DND-41 (cell line): ENCODE data around the gene STAP2.
"Not testable (repeated sequence)": the region's sequence is repeated elsewhere in the genome, so short reads cannot be mapped to it uniquely, and the experiment has no call there.

Experiments
- ATAC-seq: fragments of 200-7000 bp; cut with Tn5 transposase; 3 replicates; pipeline ENCODE4 v1.9.1; 2021; ENCODE audit warnings: low read depth; ENCODE audit not compliant: insufficient read depth
- DNase-seq: peaks from one replicate; pipeline ENCODE4 v3.0.0-alpha.2; 2020
- H2AFZ ChIP-seq: 2 replicates; pipeline ENCODE4 v1.6.0; 2012; ENCODE audit warnings: low read depth, low read length
- H3K27ac ChIP-seq: 2 replicates; pipeline ENCODE4 v1.5.1; 2012; ENCODE audit warnings: low read length, inconsistent platforms
- H3K27me3 ChIP-seq: fragments of 200-600 bp; sonication (generic); 2 replicates; pipeline ENCODE4 v1.6.0; 2012; ENCODE audit warnings: low read length, mild to moderate bottlenecking, inconsistent platforms; ENCODE audit not compliant: insufficient read depth, poor library complexity
- H3K36me3 ChIP-seq: 2 replicates; pipeline ENCODE4 v1.5.1; 2012; ENCODE audit warnings: low read length, inconsistent platforms; ENCODE audit not compliant: insufficient read depth
- H3K4me1 ChIP-seq: 2 replicates; pipeline ENCODE4 v1.5.1; 2012; ENCODE audit warnings: mild to moderate bottlenecking, low read length; ENCODE audit not compliant: insufficient read depth
- H3K4me2 ChIP-seq: 2 replicates; pipeline ENCODE4 v1.6.0; 2012; ENCODE audit warnings: mild to moderate bottlenecking, moderate library complexity, low read length, inconsistent platforms; ENCODE audit not compliant: insufficient read depth
- H3K4me3 ChIP-seq, 2 experiments: fragments of 200-600 bp in 1 of 2; shearing (Covaris generic) in 1 of 2; 2 replicates each; pipeline ENCODE4 v1.5.1; 2012 to 2016; ENCODE audit warnings: inconsistent platforms in 2 of 2, low read length in 2 of 2, mild to moderate bottlenecking in 2 of 2, low read depth in 1 of 2, moderate library complexity in 1 of 2
- H3K79me2 ChIP-seq: 2 replicates; pipeline ENCODE4 v1.6.0; 2012; ENCODE audit warnings: low read length, inconsistent platforms; ENCODE audit not compliant: insufficient read depth
- H3K9ac ChIP-seq: 2 replicates; pipeline ENCODE4 v1.6.0; 2012; ENCODE audit warnings: low read depth, mild to moderate bottlenecking, inconsistent platforms, low read length, moderate library complexity
- H3K9me3 ChIP-seq: 2 replicates; pipeline ENCODE4 v1.5.1; 2012; ENCODE audit warnings: low read length, moderate library complexity, mild to moderate bottlenecking, inconsistent platforms; ENCODE audit not compliant: insufficient read depth, severe bottlenecking
- H4K20me1 ChIP-seq: 2 replicates; pipeline ENCODE4 v1.6.0; 2012; ENCODE audit warnings: low read length; ENCODE audit not compliant: insufficient read depth
- EZH2 ChIP-seq: IDR thresholded peaks from 3 replicates; pipeline ENCODE4 v1.6.1; 2012; ENCODE audit warnings: borderline replicate concordance, low read depth, mild to moderate bottlenecking, moderate library complexity, low read length, inconsistent platforms; ENCODE audit not compliant: severe bottlenecking
- TF ChIP-seq, protein P1 (sequence below): IDR thresholded peaks from 2 replicates; pipeline ENCODE4 v1.5.1; 2012; ENCODE audit warnings: borderline replicate concordance, low read length, moderate library complexity, mild to moderate bottlenecking; ENCODE audit not compliant: poor library complexity, severe bottlenecking; ENCODE audit errors: extremely low read depth

The STAP2 gene

DNA sequence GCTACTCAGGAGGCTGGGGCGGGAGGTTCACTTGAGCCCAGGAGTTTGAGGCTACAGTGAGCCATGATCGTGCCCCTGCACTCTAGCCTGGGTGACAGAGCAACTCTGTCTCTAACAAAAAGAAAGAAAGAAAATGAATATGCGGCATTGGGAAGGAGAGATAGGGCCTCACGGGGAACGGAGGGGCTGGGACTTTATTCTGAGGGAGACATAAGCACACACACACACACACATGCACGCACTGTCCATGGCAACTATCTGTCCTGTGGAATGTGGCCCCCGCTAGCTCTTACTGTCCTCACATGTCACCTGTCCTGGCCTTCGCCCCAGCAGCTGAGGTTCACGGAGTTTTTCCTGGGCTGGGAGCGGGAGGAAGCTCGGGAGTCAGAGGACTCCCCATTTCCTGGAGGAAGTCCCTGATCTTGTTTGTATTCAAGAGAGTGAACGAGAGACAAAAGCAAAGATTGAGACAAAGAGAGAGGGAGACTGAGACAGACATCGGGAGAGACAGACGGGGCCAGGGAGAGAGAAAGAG, 654 bp downstream of the STAP2 start:
- Histone ChIP-seq H3K27ac (peak overlapping the region; percentile 5; the same call in 1 of the 2 replicates), H3K4me3 (peak overlapping the region in 1 of 2 experiments; percentile 29; a peak in 2 of 4 replicates)
- DNase-seq: no peak

DNA sequence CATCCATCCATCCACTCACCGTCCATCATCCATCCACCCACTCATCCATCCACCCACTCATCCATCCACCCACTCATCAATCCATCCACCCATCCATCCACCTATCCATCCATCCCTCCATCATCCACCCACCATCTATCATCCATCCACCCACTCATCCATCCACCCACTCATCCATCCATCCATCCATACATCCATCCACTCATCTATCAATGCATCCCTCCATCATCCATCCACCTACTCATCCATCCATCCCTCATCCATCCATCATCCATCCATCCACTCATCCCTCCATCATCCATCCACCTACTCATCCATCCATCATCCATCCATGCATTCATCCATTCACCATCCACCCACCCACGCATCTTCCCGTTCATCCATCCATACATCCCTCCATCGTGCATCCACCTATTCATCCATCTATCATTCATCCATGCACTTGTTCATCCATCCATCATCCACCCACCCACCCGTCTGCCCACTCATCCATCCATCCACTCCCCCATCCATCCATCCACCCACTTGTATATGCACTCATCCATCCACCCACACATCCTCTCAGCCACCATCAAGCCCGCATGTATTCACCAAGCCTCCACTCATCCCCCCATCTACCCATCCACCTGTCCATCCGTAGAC, 3.6 kb downstream of the STAP2 start:
- no peaks in the 10 kb centered on the region for H3K27me3 ChIP-seq
- no peak overlapping the region for H3K9ac ChIP-seq
- peaks cover 14% of the 10 kb centered on the region for H3K4me1 ChIP-seq
- DNase-seq: no peak
- no peak for ATAC-seq
- H3K79me2 ChIP-seq: no peaks in the 10 kb centered on the region
- no peaks in the 10 kb centered on the region for H4K20me1 ChIP-seq
- H3K27ac ChIP-seq: no peak overlapping the region
- no peaks in the 10 kb centered on the region for H3K9me3 ChIP-seq
- no peak overlapping the region for H2AFZ ChIP-seq
- no peaks in the 10 kb centered on the region for H3K36me3 ChIP-seq
- H3K4me3 ChIP-seq: no peak overlapping the region
- TF ChIP-seq, protein P1, sequence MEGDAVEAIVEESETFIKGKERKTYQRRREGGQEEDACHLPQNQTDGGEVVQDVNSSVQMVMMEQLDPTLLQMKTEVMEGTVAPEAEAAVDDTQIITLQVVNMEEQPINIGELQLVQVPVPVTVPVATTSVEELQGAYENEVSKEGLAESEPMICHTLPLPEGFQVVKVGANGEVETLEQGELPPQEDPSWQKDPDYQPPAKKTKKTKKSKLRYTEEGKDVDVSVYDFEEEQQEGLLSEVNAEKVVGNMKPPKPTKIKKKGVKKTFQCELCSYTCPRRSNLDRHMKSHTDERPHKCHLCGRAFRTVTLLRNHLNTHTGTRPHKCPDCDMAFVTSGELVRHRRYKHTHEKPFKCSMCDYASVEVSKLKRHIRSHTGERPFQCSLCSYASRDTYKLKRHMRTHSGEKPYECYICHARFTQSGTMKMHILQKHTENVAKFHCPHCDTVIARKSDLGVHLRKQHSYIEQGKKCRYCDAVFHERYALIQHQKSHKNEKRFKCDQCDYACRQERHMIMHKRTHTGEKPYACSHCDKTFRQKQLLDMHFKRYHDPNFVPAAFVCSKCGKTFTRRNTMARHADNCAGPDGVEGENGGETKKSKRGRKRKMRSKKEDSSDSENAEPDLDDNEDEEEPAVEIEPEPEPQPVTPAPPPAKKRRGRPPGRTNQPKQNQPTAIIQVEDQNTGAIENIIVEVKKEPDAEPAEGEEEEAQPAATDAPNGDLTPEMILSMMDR: no peak
- TF ChIP-seq EZH2: no peak
- no peak overlapping the region for H3K4me2 ChIP-seq

More for the DNA sequence above, 654 bp downstream of the STAP2 start:
- Histone ChIP-seq H3K9me3 (no peaks in the 10 kb centered on the region), H3K27me3 (no peaks in the 10 kb centered on the region), H3K4me2 (peak overlapping the region; percentile 56), H4K20me1 (no peaks in the 10 kb centered on the region), H2AFZ (peak overlapping the region; percentile 77), H3K36me3 (no peaks in the 10 kb centered on the region), H3K9ac (peak overlapping the region; percentile 42), H3K4me1 (peaks cover 22% of the 10 kb centered on the region), H3K79me2 (no peaks in the 10 kb centered on the region)
- no peak for TF ChIP-seq EZH2
- no peak for ATAC-seq

DNA sequence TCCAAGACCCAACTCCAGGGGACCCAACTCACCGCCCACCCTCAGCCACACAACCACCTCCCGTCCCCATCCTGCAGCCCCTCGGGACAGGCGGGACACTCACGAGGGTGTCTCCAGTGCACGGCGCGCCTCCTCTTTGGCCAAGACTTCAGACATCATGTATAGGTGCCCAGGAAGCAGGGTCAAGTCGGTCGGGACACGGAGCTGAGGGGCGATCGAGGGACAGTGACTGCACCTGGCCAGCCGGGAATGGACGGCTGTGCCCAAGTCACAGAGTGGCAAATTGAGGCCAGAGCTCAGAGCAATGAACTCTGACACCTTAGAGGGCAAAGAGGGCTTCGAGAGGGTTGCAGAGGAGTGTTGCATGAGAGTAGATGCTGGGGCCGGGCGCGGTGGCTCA, 8.8 kb downstream of the STAP2 start:
- DNase-seq: no peak
- Histone ChIP-seq H3K36me3 (no peaks in the 10 kb centered on the region), H3K27ac (no peak overlapping the region), H3K9me3 (no peaks in the 10 kb centered on the region), H3K79me2 (no peaks in the 10 kb centered on the region), H3K4me1 (no peaks in the 10 kb centered on the region), H3K27me3 (no peaks in the 10 kb centered on the region), H4K20me1 (no peaks in the 10 kb centered on the region), H2AFZ (no peak overlapping the region), H3K9ac (no peak overlapping the region), H3K4me2 (no peak overlapping the region), H3K4me3 (no peak overlapping the region)
- ATAC-seq: no peak
- no peak for TF ChIP-seq EZH2
- TF ChIP-seq, protein P1: no peak

DNA sequence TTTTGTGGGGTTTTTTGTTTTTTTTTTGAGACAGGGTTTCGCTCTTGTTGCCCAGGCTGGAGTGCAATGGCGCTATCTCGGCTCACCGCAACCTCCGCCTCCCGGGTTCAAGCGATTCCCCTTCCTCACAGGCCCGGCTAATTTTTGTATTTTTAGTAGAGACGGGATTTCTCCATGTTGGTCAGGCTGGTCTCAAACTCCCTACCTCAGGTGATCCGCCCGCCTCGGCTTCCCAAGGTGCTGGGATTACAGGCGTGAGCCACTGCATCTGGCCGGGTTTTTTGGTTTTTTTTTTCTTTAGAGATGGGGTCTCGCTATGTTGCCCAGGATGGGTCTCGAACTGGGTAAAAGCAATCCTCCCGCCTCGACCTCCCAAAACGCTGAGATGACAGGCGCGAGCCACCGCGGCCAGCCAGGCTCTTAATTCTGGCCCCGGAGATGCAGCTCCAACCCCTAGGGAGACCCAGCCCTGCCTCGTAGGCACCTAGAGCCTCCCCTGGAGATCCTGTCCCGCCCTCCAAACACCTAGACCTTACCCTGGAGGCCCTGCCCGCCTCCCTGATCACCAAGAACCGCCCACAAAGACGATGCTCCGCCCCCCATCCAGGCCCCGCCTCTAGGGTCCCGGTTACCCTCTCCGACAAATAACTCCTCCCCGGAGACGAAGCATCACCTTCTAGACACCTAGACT, 9.5 kb downstream of the STAP2 start:
- not testable (repeated sequence) for ATAC-seq, H3K79me2 ChIP-seq, H2AFZ ChIP-seq, H4K20me1 ChIP-seq, H3K4me3 ChIP-seq, H3K27me3 ChIP-seq, H3K36me3 ChIP-seq, H3K27ac ChIP-seq, H3K4me2 ChIP-seq, DNase-seq, H3K4me1 ChIP-seq, H3K9me3 ChIP-seq, H3K9ac ChIP-seq
